ENCODE results near the gene POGK. TPM values are rescaled to one million over a fixed set of nuclear protein-coding genes. Genes with fewer than 3 reads are reported as not detected.

The POGK gene
- total and polyA plus RNA-seq, 9 of the 15 experiments (the other 6 are each of a cell fraction or from before 2014, with no cell fraction given), result 6.1 to 44.5 (median 24.3) TPM

DNA sequence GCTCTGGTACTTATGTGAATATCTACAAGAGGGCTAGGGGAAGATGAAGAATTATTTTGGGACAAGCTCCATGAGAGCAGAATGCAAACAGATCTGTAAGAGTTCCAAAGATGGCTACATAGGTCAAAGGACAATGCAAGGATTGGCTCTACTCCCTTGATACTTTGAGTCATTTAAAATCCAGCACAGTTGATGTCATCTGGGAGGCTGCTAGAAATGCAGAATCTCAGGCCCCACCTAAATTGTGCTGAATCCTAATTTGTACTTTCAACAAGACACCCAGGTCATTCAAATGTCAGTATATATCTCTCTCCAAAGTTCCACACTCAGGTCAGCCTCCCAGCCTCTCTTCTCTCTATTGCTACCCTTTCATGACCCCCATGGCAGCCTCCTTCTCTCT, 60.5 kb downstream of the POGK start:
- no peak for FAIRE-seq
- TF ChIP-seq, protein P1, sequence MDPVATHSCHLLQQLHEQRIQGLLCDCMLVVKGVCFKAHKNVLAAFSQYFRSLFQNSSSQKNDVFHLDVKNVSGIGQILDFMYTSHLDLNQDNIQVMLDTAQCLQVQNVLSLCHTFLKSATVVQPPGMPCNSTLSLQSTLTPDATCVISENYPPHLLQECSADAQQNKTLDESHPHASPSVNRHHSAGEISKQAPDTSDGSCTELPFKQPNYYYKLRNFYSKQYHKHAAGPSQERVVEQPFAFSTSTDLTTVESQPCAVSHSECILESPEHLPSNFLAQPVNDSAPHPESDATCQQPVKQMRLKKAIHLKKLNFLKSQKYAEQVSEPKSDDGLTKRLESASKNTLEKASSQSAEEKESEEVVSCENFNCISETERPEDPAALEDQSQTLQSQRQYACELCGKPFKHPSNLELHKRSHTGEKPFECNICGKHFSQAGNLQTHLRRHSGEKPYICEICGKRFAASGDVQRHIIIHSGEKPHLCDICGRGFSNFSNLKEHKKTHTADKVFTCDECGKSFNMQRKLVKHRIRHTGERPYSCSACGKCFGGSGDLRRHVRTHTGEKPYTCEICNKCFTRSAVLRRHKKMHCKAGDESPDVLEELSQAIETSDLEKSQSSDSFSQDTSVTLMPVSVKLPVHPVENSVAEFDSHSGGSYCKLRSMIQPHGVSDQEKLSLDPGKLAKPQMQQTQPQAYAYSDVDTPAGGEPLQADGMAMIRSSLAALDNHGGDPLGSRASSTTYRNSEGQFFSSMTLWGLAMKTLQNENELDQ (CRISPR knock-in tag; IDR thresholded peaks at IDR 0.05; ENCODE audit: borderline replicate concordance), result no peak
- TF ChIP-seq, protein P2, sequence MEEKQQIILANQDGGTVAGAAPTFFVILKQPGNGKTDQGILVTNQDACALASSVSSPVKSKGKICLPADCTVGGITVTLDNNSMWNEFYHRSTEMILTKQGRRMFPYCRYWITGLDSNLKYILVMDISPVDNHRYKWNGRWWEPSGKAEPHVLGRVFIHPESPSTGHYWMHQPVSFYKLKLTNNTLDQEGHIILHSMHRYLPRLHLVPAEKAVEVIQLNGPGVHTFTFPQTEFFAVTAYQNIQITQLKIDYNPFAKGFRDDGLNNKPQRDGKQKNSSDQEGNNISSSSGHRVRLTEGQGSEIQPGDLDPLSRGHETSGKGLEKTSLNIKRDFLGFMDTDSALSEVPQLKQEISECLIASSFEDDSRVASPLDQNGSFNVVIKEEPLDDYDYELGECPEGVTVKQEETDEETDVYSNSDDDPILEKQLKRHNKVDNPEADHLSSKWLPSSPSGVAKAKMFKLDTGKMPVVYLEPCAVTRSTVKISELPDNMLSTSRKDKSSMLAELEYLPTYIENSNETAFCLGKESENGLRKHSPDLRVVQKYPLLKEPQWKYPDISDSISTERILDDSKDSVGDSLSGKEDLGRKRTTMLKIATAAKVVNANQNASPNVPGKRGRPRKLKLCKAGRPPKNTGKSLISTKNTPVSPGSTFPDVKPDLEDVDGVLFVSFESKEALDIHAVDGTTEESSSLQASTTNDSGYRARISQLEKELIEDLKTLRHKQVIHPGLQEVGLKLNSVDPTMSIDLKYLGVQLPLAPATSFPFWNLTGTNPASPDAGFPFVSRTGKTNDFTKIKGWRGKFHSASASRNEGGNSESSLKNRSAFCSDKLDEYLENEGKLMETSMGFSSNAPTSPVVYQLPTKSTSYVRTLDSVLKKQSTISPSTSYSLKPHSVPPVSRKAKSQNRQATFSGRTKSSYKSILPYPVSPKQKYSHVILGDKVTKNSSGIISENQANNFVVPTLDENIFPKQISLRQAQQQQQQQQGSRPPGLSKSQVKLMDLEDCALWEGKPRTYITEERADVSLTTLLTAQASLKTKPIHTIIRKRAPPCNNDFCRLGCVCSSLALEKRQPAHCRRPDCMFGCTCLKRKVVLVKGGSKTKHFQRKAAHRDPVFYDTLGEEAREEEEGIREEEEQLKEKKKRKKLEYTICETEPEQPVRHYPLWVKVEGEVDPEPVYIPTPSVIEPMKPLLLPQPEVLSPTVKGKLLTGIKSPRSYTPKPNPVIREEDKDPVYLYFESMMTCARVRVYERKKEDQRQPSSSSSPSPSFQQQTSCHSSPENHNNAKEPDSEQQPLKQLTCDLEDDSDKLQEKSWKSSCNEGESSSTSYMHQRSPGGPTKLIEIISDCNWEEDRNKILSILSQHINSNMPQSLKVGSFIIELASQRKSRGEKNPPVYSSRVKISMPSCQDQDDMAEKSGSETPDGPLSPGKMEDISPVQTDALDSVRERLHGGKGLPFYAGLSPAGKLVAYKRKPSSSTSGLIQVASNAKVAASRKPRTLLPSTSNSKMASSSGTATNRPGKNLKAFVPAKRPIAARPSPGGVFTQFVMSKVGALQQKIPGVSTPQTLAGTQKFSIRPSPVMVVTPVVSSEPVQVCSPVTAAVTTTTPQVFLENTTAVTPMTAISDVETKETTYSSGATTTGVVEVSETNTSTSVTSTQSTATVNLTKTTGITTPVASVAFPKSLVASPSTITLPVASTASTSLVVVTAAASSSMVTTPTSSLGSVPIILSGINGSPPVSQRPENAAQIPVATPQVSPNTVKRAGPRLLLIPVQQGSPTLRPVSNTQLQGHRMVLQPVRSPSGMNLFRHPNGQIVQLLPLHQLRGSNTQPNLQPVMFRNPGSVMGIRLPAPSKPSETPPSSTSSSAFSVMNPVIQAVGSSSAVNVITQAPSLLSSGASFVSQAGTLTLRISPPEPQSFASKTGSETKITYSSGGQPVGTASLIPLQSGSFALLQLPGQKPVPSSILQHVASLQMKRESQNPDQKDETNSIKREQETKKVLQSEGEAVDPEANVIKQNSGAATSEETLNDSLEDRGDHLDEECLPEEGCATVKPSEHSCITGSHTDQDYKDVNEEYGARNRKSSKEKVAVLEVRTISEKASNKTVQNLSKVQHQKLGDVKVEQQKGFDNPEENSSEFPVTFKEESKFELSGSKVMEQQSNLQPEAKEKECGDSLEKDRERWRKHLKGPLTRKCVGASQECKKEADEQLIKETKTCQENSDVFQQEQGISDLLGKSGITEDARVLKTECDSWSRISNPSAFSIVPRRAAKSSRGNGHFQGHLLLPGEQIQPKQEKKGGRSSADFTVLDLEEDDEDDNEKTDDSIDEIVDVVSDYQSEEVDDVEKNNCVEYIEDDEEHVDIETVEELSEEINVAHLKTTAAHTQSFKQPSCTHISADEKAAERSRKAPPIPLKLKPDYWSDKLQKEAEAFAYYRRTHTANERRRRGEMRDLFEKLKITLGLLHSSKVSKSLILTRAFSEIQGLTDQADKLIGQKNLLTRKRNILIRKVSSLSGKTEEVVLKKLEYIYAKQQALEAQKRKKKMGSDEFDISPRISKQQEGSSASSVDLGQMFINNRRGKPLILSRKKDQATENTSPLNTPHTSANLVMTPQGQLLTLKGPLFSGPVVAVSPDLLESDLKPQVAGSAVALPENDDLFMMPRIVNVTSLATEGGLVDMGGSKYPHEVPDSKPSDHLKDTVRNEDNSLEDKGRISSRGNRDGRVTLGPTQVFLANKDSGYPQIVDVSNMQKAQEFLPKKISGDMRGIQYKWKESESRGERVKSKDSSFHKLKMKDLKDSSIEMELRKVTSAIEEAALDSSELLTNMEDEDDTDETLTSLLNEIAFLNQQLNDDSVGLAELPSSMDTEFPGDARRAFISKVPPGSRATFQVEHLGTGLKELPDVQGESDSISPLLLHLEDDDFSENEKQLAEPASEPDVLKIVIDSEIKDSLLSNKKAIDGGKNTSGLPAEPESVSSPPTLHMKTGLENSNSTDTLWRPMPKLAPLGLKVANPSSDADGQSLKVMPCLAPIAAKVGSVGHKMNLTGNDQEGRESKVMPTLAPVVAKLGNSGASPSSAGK (IDR thresholded peaks at IDR 0.05), result no peak
- no peak for TF ChIP-seq MCM5 (IDR thresholded peaks at IDR 0.05; ENCODE audit: low read depth)
- TF ChIP-seq SP2 (IDR thresholded peaks at IDR 0.05; ENCODE audit: extremely low read depth, low read depth, low read length, poor library complexity, severe bottlenecking), result no peak
- TF ChIP-seq, protein P3, sequence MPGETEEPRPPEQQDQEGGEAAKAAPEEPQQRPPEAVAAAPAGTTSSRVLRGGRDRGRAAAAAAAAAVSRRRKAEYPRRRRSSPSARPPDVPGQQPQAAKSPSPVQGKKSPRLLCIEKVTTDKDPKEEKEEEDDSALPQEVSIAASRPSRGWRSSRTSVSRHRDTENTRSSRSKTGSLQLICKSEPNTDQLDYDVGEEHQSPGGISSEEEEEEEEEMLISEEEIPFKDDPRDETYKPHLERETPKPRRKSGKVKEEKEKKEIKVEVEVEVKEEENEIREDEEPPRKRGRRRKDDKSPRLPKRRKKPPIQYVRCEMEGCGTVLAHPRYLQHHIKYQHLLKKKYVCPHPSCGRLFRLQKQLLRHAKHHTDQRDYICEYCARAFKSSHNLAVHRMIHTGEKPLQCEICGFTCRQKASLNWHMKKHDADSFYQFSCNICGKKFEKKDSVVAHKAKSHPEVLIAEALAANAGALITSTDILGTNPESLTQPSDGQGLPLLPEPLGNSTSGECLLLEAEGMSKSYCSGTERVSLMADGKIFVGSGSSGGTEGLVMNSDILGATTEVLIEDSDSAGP (CRISPR knock-in tag; IDR thresholded peaks at IDR 0.05), result no peak
- no peak for TF ChIP-seq GABPB1 (CRISPR knock-in tag; IDR thresholded peaks at IDR 0.05)

More for the DNA sequence above, 60.5 kb downstream of the POGK start:
- Histone ChIP-seq H2AFZ (ENCODE audit: low read depth, low read length) (no peak overlapping the region), H4K20me1 (replicated peaks; ENCODE audit: control insufficient read depth, insufficient read depth, low read length) (no peaks in the 10 kb centered on the region), H3K4me1 (replicated peaks in 1 of 2; ENCODE audit: control insufficient read depth in 2 of 2, insufficient read depth in 2 of 2, low read length in 2 of 2) (peaks cover 0 to 11% of the 10 kb centered on the region in 2 experiments; a peak in 2 of 5 replicates), H3K9me3 (replicated peaks; ENCODE audit: control insufficient read depth, insufficient read depth, low read depth, low read length) (no peaks in the 10 kb centered on the region), H3K9ac (ENCODE audit: insufficient read depth in 1 of 2, low read depth in 2 of 2, low read length in 2 of 2) (no peak overlapping the region), H3K9me1 (ENCODE audit: control insufficient read depth, insufficient read depth, low read length) (no peaks in the 10 kb centered on the region), H3K4me3 (no peak overlapping the region), H3K27ac (ENCODE audit: extremely low read depth, low read depth, low read length) (no peak overlapping the region), H3K4me2 (ENCODE audit: insufficient read depth, low read length) (no peak overlapping the region), H3K27me3 (ENCODE audit: control insufficient read depth in 2 of 2, insufficient read depth in 2 of 2, low read length in 2 of 2) (no peaks in the 10 kb centered on the region; a peak in 1 of 5 replicates), H3K36me3 (ENCODE audit: control insufficient read depth, insufficient read depth, low read length) (no peaks in the 10 kb centered on the region), H3K79me2 (ENCODE audit: control insufficient read depth, insufficient read depth, low read length) (no peaks in the 10 kb centered on the region)
- ATAC-seq (no peak), DNase-seq (ENCODE audit: extremely low read depth in 1 of 4, low spot score in 3 of 4) (no peak)
- no TSS peak for BruUV-seq (replicated peaks)
- intact Hi-C loops (cut with micrococcal nuclease), result no loop called here
- ChIA-PET POLR2A (no interaction called here), CTCF (ENCODE audit: low intra/inter-chr PET ratio) (no interaction called here)
- in situ Hi-C loops (cut with MboI), result no loop called here
